IMR-90 (cell line): Measurements from ENCODE around the gene RBBP8NL.

Experiments used
- BHLHE40 ChIP-seq: fragments of 150-350 bp; IDR thresholded peaks from 2 replicates; pipeline ENCODE4 v1.6.1; 2016; ENCODE audit warnings: mild to moderate bottlenecking, low read depth, low read length
- CEBPB ChIP-seq: IDR thresholded peaks from 2 replicates; pipeline ENCODE4 v1.6.1; 2012; ENCODE audit warnings: low read depth, low read length, improper control_type of control experiment
- CTCF ChIP-seq: conservative IDR thresholded peaks from 2 replicates; pipeline ENCODE4 v1.5.1; 2012; ENCODE audit warnings: mild to moderate bottlenecking, low read depth, low read length, improper control_type of control experiment
- ELK1 ChIP-seq: fragments of 150-350 bp; IDR thresholded peaks from 2 replicates; pipeline ENCODE4 v1.6.1; 2016; ENCODE audit warnings: low read depth, mild to moderate bottlenecking, low read length, moderate library complexity, borderline replicate concordance
- FOS ChIP-seq: fragments of 150-350 bp; IDR thresholded peaks from 2 replicates; pipeline ENCODE4 v1.6.1; 2016; ENCODE audit warnings: low read depth, low read length
- MAFK ChIP-seq: IDR thresholded peaks from 2 replicates; pipeline ENCODE4 v1.6.1; 2012; ENCODE audit warnings: low read depth, low read length, improper control_type of control experiment
- POLR2A ChIP-seq: IDR thresholded peaks from 2 replicates; pipeline ENCODE4 v1.6.1; 2012; ENCODE audit warnings: mild to moderate bottlenecking, low read depth, low read length
- RAD21 ChIP-seq: IDR thresholded peaks from 2 replicates; pipeline ENCODE4 v1.6.1; 2012; ENCODE audit warnings: low read length, improper control_type of control experiment
- RCOR1 ChIP-seq: IDR thresholded peaks from 2 replicates; pipeline ENCODE4 v1.6.1; 2012; ENCODE audit warnings: mild to moderate bottlenecking, low read length, improper control_type of control experiment; ENCODE audit not compliant: insufficient replicate concordance
- RFX5 ChIP-seq: IDR thresholded peaks from 2 replicates; pipeline ENCODE4 v1.8.0; 2012; ENCODE audit warnings: low read depth, mild to moderate bottlenecking, low read length, moderate library complexity
- SMC3 ChIP-seq: fragments of 150-350 bp; IDR thresholded peaks from 2 replicates; pipeline ENCODE4 v1.6.1; 2016; ENCODE audit warnings: low read depth, mild to moderate bottlenecking, antibody characterized with exemption, low read length, moderate library complexity
- TF ChIP-seq, protein P1 (sequence below): fragments of 150-350 bp; IDR thresholded peaks from 2 replicates; pipeline ENCODE4 v1.6.1; 2017; ENCODE audit warnings: mild to moderate bottlenecking, antibody characterized with exemption, low read length, low read depth

DNA sequence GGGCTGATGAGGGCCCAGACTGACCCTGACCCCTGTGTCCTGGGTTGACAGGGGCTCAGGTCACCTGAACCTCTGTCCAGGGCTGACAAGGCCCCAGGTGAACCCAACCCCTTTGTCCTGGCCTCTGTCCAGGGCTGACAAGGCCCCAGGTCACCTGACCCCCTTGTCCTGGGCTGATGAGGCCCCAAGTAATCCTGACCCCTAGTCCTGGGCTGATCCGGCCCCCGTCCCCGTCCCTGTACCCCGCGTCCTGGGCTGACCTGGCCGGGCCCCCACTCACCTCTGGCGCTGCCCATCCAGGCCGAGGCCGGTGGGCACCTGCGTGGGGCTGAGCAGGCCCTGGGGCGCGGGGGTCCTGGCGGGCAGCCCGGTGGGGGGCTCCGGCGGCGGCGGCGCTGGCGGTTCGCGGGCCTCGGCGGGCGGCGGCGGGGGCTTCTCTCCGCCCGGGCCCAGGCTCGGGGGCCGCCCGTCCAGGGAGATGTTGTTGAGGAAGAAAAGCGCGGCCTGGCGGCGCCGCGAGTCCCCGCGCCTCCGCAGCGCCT lies 20.6 kb downstream of the RBBP8NL start:
- TF ChIP-seq CTCF (no peak), RAD21 (no peak), POLR2A (no peak), FOS (no peak), RCOR1 (no peak), BHLHE40 (no peak), CEBPB (no peak), MAFK (no peak), SMC3 (no peak), RFX5 (no peak), ELK1 (no peak)
- TF ChIP-seq, protein P1, sequence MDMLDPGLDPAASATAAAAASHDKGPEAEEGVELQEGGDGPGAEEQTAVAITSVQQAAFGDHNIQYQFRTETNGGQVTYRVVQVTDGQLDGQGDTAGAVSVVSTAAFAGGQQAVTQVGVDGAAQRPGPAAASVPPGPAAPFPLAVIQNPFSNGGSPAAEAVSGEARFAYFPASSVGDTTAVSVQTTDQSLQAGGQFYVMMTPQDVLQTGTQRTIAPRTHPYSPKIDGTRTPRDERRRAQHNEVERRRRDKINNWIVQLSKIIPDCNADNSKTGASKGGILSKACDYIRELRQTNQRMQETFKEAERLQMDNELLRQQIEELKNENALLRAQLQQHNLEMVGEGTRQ = no peak
